ENCODE results near the gene NEU2.

- no peak for TF ChIP-seq CTCF (IDR thresholded peaks at IDR 0.05)
- TF ChIP-seq POLR2AphosphoS5 (IDR thresholded peaks at IDR 0.05), result no peak
These were observed 644 bp upstream of the NEU2 start for GRCh38 chr2:233031556-233032500.

All from upper lobe of left lung (tissue), 4 donors.